ENCODE measurements around the gene NKAIN2. TPM values are rescaled to one million over a fixed set of nuclear protein-coding genes. Genes with fewer than 3 reads are reported as not detected.

NKAIN2 gene
- total RNA-seq, 4 donors from 2014 or later: 0.11 to 1.0 (median 0.94) TPM; not detected in 1

DNA sequence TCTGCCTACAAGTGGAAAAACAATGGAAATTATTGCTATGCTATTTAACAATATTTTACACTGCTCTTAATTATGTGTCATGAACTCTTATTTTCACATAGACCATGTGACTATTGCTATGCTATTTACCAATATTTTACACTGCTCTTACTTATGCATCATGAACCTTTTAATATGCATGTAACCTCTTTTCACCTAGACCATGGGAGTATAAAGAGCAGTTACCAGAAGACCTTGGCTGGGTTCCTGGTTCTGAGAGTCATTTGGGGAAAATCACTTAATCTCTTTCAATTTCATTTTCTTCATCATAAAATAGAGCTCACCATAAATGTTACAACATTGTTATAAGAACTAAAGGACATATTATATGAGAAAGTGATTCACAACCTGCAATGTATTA, 934.8 kb downstream of the NKAIN2 start:
- no peak for DNase-seq
- no peaks in the 10 kb centered on the region for H3K4me1 ChIP-seq
- H3K27me3 ChIP-seq: no peaks in the 10 kb centered on the region
- no peak overlapping the region for H3K27ac ChIP-seq
- no peaks in the 10 kb centered on the region for H3K36me3 ChIP-seq
- intact Hi-C loops (cut with DNase I): no loop called here
- no peak overlapping the region for H3K4me3 ChIP-seq (replicated peaks in 1 of 3)
- no peaks in the 10 kb centered on the region for H3K9me3 ChIP-seq
- no peak for TF ChIP-seq POLR2A (IDR thresholded peaks at IDR 0.05)
- TF ChIP-seq, protein P1, sequence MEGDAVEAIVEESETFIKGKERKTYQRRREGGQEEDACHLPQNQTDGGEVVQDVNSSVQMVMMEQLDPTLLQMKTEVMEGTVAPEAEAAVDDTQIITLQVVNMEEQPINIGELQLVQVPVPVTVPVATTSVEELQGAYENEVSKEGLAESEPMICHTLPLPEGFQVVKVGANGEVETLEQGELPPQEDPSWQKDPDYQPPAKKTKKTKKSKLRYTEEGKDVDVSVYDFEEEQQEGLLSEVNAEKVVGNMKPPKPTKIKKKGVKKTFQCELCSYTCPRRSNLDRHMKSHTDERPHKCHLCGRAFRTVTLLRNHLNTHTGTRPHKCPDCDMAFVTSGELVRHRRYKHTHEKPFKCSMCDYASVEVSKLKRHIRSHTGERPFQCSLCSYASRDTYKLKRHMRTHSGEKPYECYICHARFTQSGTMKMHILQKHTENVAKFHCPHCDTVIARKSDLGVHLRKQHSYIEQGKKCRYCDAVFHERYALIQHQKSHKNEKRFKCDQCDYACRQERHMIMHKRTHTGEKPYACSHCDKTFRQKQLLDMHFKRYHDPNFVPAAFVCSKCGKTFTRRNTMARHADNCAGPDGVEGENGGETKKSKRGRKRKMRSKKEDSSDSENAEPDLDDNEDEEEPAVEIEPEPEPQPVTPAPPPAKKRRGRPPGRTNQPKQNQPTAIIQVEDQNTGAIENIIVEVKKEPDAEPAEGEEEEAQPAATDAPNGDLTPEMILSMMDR (IDR thresholded peaks at IDR 0.05): no peak

DNA sequence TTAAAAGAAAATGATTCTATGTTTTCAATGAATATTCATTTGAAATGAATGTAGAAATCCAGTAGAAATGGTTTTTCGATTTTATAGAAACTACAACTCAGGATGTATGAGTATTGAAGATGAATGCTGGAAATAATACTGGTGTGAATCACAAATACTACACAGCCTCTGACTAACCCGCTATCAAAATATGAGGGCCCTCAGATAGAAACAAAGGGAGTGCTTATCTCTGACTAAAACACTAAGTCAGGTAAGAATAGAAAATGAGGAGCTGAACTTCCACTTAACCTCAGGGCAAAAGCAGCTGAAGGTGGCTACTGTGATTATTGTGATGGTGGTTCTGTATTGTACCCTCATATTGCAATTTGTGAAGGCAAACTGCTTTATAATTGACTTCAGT, 937.7 kb downstream of the NKAIN2 start:
- Histone ChIP-seq H3K27ac (no peak overlapping the region), H3K4me1 (no peaks in the 10 kb centered on the region), H3K9me3 (no peaks in the 10 kb centered on the region), H3K36me3 (no peaks in the 10 kb centered on the region), H3K4me3 (replicated peaks in 1 of 3) (no peak overlapping the region), H3K27me3 (no peaks in the 10 kb centered on the region)
- 90 to 96% methylated on average over 2 of the region's 2 CpGs for WGBS, 2 donors
- TF ChIP-seq, protein P1 (IDR thresholded peaks at IDR 0.05): no peak
- no peak for TF ChIP-seq POLR2A (IDR thresholded peaks at IDR 0.05)
- no peak for DNase-seq
- intact Hi-C loops (cut with DNase I): no loop called here

DNA sequence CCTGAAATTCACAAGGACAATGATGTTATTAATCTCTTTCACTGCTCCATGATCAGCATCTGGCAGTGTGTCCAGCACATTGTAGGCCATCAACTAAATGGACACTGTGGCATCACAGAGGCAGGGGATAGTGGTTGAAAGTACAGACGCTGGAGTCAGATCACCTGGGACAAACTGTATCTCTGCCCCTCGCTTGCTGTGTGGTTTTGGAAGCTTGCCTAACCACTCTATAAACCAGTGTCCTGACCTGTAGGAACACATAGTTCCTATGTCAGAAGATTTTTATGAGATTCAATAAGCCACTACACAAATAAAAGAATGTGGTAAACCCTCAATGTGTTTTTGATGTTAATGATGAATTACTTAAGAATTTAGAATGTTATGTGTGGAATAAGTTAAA, 939.3 kb downstream of the NKAIN2 start:
- H3K36me3 ChIP-seq: no peaks in the 10 kb centered on the region
- no peak overlapping the region for H3K27ac ChIP-seq
- no peak for DNase-seq
- TF ChIP-seq POLR2A (IDR thresholded peaks at IDR 0.05): no peak
- TF ChIP-seq, protein P1 (IDR thresholded peaks at IDR 0.05): no peak
- H3K27me3 ChIP-seq: no peaks in the 10 kb centered on the region
- 72 to 91% methylated on average over 2 of the region's 2 CpGs for WGBS, 2 donors
- no peak overlapping the region for H3K4me3 ChIP-seq (replicated peaks in 1 of 3)
- no peaks in the 10 kb centered on the region for H3K9me3 ChIP-seq
- intact Hi-C loops (cut with DNase I): no loop called here
- H3K4me1 ChIP-seq: no peaks in the 10 kb centered on the region

DNA sequence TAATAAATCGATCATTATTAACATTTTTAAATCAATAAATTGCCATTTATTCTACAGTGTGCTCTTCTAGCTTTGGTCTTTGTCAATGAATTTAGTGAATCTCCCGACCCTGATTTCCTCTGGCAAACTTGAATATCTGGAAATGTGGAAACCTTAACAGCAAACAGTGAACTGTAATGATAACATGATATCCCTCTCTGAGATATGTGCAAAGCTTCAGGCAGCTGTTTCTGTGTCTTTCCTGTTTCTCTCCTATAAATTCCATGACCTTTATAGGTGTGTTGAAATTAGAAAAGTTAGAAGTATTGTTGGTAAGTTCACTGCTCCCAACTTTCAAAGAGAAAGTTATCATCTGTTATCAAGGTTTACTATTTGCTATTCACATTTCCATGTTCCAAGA, 939.8 kb downstream of the NKAIN2 start:
- H3K27me3 ChIP-seq: no peaks in the 10 kb centered on the region
- H3K4me1 ChIP-seq: no peaks in the 10 kb centered on the region
- no peak for DNase-seq
- H3K27ac ChIP-seq: no peak overlapping the region
- H3K36me3 ChIP-seq: no peaks in the 10 kb centered on the region
- intact Hi-C loops (cut with DNase I): no loop called here
- H3K9me3 ChIP-seq: no peaks in the 10 kb centered on the region
- TF ChIP-seq, protein P1 (IDR thresholded peaks at IDR 0.05): no peak
- no peak for TF ChIP-seq POLR2A (IDR thresholded peaks at IDR 0.05)
- no peak overlapping the region for H3K4me3 ChIP-seq (replicated peaks in 1 of 3)
- 85% methylated on average over 2 of the region's 2 CpGs for WGBS, 2 donors

DNA sequence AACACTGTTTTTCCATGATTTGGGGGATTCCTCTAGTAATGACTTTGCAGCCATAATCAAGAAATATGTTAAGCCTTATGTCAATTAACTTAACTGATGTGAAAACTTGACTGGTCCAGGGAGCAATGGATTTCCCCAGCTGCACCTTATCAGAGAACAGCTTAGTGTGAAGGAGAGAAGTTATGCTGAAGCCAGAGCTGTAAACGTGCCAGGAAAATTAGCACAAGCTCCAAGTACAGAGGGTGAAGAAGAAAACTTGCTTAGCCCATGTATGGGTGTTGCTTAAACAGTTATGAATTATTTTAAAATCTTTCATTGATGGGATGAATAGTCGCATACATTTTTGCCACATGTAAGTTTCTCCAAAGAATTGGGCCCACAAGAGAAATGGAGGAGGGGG, 943.7 kb downstream of the NKAIN2 start:
- intact Hi-C loops (cut with DNase I): no loop called here
- H3K4me3 ChIP-seq (replicated peaks in 1 of 3): no peak overlapping the region
- 67 to 78% methylated on average over 2 of the region's 2 CpGs for WGBS, 2 donors
- no peaks in the 10 kb centered on the region for H3K27me3 ChIP-seq
- H3K36me3 ChIP-seq: no peaks in the 10 kb centered on the region
- no peak overlapping the region for H3K27ac ChIP-seq
- H3K4me1 ChIP-seq: no peaks in the 10 kb centered on the region
- no peaks in the 10 kb centered on the region for H3K9me3 ChIP-seq
- DNase-seq: no peak
- TF ChIP-seq, protein P1 (IDR thresholded peaks at IDR 0.05): no peak
- no peak for TF ChIP-seq POLR2A (IDR thresholded peaks at IDR 0.05)

Data from thyroid gland (tissue), 4 donors.